Measurements from ENCODE around the gene ADAM23. TPM values are rescaled to one million over a fixed set of nuclear protein-coding genes. Genes with fewer than 3 reads are reported as not detected.

The ADAM23 gene
- polyA plus RNA-seq, 1 of the 3 experiments (the other 2 are of a cell fraction) = 3.7 TPM

DNA sequence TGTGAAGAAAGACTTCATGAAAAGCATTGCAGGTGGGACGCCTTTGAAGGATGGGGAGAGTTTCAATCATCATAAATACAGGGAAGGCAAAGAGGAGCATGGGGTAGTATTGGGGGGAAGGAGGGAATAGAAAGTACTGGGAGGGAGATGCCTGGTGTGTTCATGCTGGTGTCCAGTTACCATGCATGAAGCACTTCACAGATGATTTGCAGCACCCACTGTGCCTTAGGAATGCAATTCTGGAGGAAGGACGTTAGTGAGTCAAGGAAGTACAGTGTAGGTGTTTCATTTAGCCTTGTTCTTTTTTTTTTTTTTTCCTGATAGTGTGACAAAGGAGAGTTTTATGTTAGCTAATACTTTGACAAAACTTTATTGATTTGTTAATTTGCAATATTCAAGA, 36.8 kb downstream of the ADAM23 start (continued):
- TF ChIP-seq, protein P1, sequence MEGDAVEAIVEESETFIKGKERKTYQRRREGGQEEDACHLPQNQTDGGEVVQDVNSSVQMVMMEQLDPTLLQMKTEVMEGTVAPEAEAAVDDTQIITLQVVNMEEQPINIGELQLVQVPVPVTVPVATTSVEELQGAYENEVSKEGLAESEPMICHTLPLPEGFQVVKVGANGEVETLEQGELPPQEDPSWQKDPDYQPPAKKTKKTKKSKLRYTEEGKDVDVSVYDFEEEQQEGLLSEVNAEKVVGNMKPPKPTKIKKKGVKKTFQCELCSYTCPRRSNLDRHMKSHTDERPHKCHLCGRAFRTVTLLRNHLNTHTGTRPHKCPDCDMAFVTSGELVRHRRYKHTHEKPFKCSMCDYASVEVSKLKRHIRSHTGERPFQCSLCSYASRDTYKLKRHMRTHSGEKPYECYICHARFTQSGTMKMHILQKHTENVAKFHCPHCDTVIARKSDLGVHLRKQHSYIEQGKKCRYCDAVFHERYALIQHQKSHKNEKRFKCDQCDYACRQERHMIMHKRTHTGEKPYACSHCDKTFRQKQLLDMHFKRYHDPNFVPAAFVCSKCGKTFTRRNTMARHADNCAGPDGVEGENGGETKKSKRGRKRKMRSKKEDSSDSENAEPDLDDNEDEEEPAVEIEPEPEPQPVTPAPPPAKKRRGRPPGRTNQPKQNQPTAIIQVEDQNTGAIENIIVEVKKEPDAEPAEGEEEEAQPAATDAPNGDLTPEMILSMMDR (IDR thresholded peaks at IDR 0.05) = no peak
- TF ChIP-seq RCOR1 (IDR thresholded peaks at IDR 0.05; ENCODE audit: low read length) (no peak), RFX5 (IDR thresholded peaks at IDR 0.05; ENCODE audit: low read length) (no peak)

DNA sequence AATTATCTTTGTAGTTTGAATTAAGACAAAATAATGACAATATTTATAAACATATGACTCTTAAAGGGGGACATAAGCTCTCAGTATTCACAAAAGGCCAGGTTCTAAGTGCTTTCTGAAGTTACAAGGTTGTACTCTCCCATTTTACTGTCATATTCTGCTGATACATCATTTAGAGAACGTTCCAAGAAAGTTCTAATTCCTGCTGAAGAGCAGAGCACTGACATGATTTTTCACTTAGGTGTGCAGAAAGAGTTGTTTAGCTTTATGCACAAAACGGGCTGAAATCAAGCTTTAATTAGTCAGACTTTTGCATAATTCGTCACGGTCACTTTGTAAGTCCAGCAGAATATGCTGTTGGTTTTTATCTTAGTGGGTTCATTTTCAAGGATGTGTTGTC, 37.3 kb downstream of the ADAM23 start:
- Histone ChIP-seq H3K4me2 (no peak overlapping the region), H3K9ac (no peak overlapping the region), H3K9me3 (no peaks in the 10 kb centered on the region), H3K27me3 (ENCODE audit: insufficient read depth) (no peaks in the 10 kb centered on the region), H4K20me1 (ENCODE audit: insufficient read depth) (no peaks in the 10 kb centered on the region), H3K27ac (ENCODE audit: low read depth in 2 of 2, low read length in 1 of 2) (no peak overlapping the region), H3K79me2 (ENCODE audit: insufficient read depth) (no peaks in the 10 kb centered on the region), H3F3A (replicated peaks; ENCODE audit: insufficient read depth) (no peaks in the 10 kb centered on the region), H3K9me2 (no peaks in the 10 kb centered on the region), H3K4me1 (ENCODE audit: control insufficient read depth in 1 of 2, insufficient read depth in 2 of 2, low read depth in 1 of 2, low read length in 1 of 2) (peaks cover 0 to 8% of the 10 kb centered on the region in 2 experiments; a peak in 1 of 4 replicates), H3K4me3 (ENCODE audit: low read depth in 2 of 2, low read length in 1 of 2) (no peak overlapping the region), H2AFZ (ENCODE audit: low read depth) (no peak overlapping the region), H3K36me3 (replicated peaks in 1 of 2; ENCODE audit: control insufficient read depth in 1 of 2, insufficient read depth in 2 of 2, low read length in 1 of 2) (no peaks in the 10 kb centered on the region)
- 63% methylated on average over 4 of the region's 4 CpGs for WGBS (ENCODE audit: low lambda C conversion rate)
- no peak for DNase-seq
- ChIA-PET POLR2A (no interaction called here), CTCF (no interaction called here)
- no peak for TF ChIP-seq SMC3 (IDR thresholded peaks at IDR 0.05; ENCODE audit: low read depth, low read length)
- TF ChIP-seq, protein P2, sequence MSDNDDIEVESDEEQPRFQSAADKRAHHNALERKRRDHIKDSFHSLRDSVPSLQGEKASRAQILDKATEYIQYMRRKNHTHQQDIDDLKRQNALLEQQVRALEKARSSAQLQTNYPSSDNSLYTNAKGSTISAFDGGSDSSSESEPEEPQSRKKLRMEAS (IDR thresholded peaks at IDR 0.05; ENCODE audit: low read depth) = no peak
- no peak for TF ChIP-seq YY1 (IDR thresholded peaks at IDR 0.05; ENCODE audit: low read depth)
- TF ChIP-seq, protein P3, sequence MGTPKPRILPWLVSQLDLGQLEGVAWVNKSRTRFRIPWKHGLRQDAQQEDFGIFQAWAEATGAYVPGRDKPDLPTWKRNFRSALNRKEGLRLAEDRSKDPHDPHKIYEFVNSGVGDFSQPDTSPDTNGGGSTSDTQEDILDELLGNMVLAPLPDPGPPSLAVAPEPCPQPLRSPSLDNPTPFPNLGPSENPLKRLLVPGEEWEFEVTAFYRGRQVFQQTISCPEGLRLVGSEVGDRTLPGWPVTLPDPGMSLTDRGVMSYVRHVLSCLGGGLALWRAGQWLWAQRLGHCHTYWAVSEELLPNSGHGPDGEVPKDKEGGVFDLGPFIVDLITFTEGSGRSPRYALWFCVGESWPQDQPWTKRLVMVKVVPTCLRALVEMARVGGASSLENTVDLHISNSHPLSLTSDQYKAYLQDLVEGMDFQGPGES (IDR thresholded peaks at IDR 0.05; ENCODE audit: low read depth, low read length) = no peak
- TF ChIP-seq GABPA (IDR thresholded peaks at IDR 0.05; ENCODE audit: low read depth) = no peak
- TF ChIP-seq MXI1 (IDR thresholded peaks at IDR 0.05; ENCODE audit: low read depth, low read length) = no peak
- no peak for TF ChIP-seq TAF1 (IDR thresholded peaks at IDR 0.05; ENCODE audit: borderline replicate concordance, low read depth, low read length)

DNA sequence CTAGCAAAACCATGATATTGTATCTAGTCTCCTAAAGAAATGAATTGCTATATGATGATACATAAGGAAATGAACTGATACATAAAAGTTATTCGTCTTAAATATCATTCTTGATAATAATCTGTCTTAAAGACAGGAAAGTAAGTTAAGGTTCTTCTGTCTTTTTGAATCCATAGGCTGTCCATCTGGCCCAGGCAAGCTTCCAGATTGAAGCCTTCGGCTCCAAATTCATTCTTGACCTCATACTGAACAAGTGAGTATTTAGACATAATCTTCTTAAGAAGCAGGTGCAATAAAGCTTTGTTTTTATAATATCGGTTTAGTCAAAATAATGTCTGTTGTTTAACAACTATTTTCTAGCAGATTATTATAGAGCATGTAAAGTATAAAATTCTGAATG, 37.7 kb downstream of the ADAM23 start:
- H3K9me2 ChIP-seq = no peaks in the 10 kb centered on the region
- no peaks in the 10 kb centered on the region for H3K79me2 ChIP-seq (ENCODE audit: insufficient read depth)
- H3K27me3 ChIP-seq (ENCODE audit: insufficient read depth) = no peaks in the 10 kb centered on the region
- H3K4me2 ChIP-seq = no peak overlapping the region
- ChIA-PET POLR2A (no interaction called here), CTCF (no interaction called here)
- WGBS (ENCODE audit: low lambda C conversion rate) = 50% methylated on average over 3 of the region's 3 CpGs
- no peak for TF ChIP-seq RAD21 (IDR thresholded peaks at IDR 0.05; ENCODE audit: low read length)
- no peak for TF ChIP-seq RCOR1 (IDR thresholded peaks at IDR 0.05; ENCODE audit: low read length)
- TF ChIP-seq SIN3A (IDR thresholded peaks at IDR 0.05; ENCODE audit: borderline replicate concordance, low read depth, low read length) = no peak
- TF ChIP-seq FOXM1 (IDR thresholded peaks at IDR 0.05; ENCODE audit: low read depth) = no peak
- TF ChIP-seq NRF1 (IDR thresholded peaks at IDR 0.05; ENCODE audit: low read depth, low read length) = no peak
- TF ChIP-seq, protein P1 (IDR thresholded peaks at IDR 0.05) = no peak
- TF ChIP-seq, protein P4, sequence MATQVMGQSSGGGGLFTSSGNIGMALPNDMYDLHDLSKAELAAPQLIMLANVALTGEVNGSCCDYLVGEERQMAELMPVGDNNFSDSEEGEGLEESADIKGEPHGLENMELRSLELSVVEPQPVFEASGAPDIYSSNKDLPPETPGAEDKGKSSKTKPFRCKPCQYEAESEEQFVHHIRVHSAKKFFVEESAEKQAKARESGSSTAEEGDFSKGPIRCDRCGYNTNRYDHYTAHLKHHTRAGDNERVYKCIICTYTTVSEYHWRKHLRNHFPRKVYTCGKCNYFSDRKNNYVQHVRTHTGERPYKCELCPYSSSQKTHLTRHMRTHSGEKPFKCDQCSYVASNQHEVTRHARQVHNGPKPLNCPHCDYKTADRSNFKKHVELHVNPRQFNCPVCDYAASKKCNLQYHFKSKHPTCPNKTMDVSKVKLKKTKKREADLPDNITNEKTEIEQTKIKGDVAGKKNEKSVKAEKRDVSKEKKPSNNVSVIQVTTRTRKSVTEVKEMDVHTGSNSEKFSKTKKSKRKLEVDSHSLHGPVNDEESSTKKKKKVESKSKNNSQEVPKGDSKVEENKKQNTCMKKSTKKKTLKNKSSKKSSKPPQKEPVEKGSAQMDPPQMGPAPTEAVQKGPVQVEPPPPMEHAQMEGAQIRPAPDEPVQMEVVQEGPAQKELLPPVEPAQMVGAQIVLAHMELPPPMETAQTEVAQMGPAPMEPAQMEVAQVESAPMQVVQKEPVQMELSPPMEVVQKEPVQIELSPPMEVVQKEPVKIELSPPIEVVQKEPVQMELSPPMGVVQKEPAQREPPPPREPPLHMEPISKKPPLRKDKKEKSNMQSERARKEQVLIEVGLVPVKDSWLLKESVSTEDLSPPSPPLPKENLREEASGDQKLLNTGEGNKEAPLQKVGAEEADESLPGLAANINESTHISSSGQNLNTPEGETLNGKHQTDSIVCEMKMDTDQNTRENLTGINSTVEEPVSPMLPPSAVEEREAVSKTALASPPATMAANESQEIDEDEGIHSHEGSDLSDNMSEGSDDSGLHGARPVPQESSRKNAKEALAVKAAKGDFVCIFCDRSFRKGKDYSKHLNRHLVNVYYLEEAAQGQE (IDR thresholded peaks at IDR 0.05; ENCODE audit: low read depth, low read length) = no peak
- TF ChIP-seq POLR2AphosphoS5 (IDR thresholded peaks at IDR 0.05; ENCODE audit: low read depth, low read length) = no peak
- no peak for TF ChIP-seq SMC3 (IDR thresholded peaks at IDR 0.05; ENCODE audit: low read depth, low read length)
- no peak for TF ChIP-seq MXI1 (IDR thresholded peaks at IDR 0.05; ENCODE audit: low read depth, low read length)
- no peak for TF ChIP-seq CHD2 (IDR thresholded peaks at IDR 0.05; ENCODE audit: low read length, partially characterized antibody)
- no peak for TF ChIP-seq ELF1 (IDR thresholded peaks at IDR 0.05)
- no peaks in the 10 kb centered on the region for H3K36me3 ChIP-seq (replicated peaks in 1 of 2; ENCODE audit: control insufficient read depth in 1 of 2, insufficient read depth in 2 of 2, low read length in 1 of 2)
- H4K20me1 ChIP-seq (ENCODE audit: insufficient read depth) = no peaks in the 10 kb centered on the region
- no peak overlapping the region for H3K27ac ChIP-seq (ENCODE audit: low read depth in 2 of 2, low read length in 1 of 2)
- no peak overlapping the region for H3K4me3 ChIP-seq (ENCODE audit: low read depth in 2 of 2, low read length in 1 of 2)
- H3K4me1 ChIP-seq (ENCODE audit: control insufficient read depth in 1 of 2, insufficient read depth in 2 of 2, low read depth in 1 of 2, low read length in 1 of 2) = peaks cover 0 to 8% of the 10 kb centered on the region in 2 experiments; a peak in 1 of 4 replicates
- DNase-seq = no peak
- no peak overlapping the region for H3K9ac ChIP-seq
- no peaks in the 10 kb centered on the region for H3K9me3 ChIP-seq
- H2AFZ ChIP-seq (ENCODE audit: low read depth) = no peak overlapping the region
- H3F3A ChIP-seq (replicated peaks; ENCODE audit: insufficient read depth) = no peaks in the 10 kb centered on the region

All from SK-N-SH (cell line).